Endothelial cell of umbilical vein (primary cell): ENCODE data around the gene TENT4A. TPM values are rescaled to one million over a fixed set of nuclear protein-coding genes. Genes with fewer than 3 reads are reported as not detected.

Experiments used
- BruUV-seq: library from RNA; stranded (reverse); fragments of 400-500 nt; replicated peaks from 2 replicates; lab custom pipeline; 2021; lab: Mats Ljungman, UMichigan
- CTCF ChIA-PET: fragments of 300-600, 350-600 bp; sonication (Branson Sonifier 250); formaldehyde crosslinking; loops from one replicate; lab custom pipeline; 2021; ENCODE audit warnings: antibody characterized with exemption, inconsistent platforms; lab: Charles Lee
- POLR2A ChIA-PET: fragments of 300-600, 350-600 bp; sonication (Branson Sonifier 250); formaldehyde crosslinking; loops from one replicate; lab custom pipeline; 2021; ENCODE audit warnings: antibody characterized with exemption, inconsistent platforms; lab: Charles Lee
- DNase-seq: peaks from one replicate; pipeline ENCODE4 v3.0.0-alpha.2; 2011; ENCODE audit warnings: low read depth, low spot score
- FAIRE-seq: peaks from 2 replicates; lab custom pipeline; 2011; peaks lifted over from hg19 to GRCh38; lab: Jason Lieb, UNC
- H2AFZ ChIP-seq: 2 replicates; pipeline ENCODE4 v1.6.0; 2012; ENCODE audit warnings: low read depth, low read length, control low read depth, inconsistent platforms
- H3K27ac ChIP-seq: 2 replicates; pipeline ENCODE4 v1.5.1; 2011; ENCODE audit warnings: low read depth, mild to moderate bottlenecking, control low read depth, low read length, moderate library complexity; ENCODE audit not compliant: insufficient read depth
- H3K27me3 ChIP-seq, 2 experiments: 2 replicates each; pipeline versions ENCODE4 v1.6.0 to v1.6.1; 2011; ENCODE audit warnings: low read length in 2 of 2, mixed read lengths in 1 of 2; ENCODE audit not compliant: control insufficient read depth in 2 of 2, insufficient read depth in 2 of 2
- H3K36me3 ChIP-seq, 2 experiments: 2 replicates in 1 of 2; 3 replicates in 1 of 2; pipeline ENCODE4 v1.5.1; 2011; ENCODE audit warnings: low read length in 2 of 2, mild to moderate bottlenecking in 1 of 2, moderate library complexity in 1 of 2; ENCODE audit not compliant: control insufficient read depth in 2 of 2, insufficient read depth in 2 of 2; ENCODE audit errors: extremely low read depth in 1 of 2
- H3K4me1 ChIP-seq: 3 replicates; pipeline ENCODE4 v1.5.1; 2011; ENCODE audit warnings: mild to moderate bottlenecking, low read length; ENCODE audit not compliant: control insufficient read depth, insufficient read depth; ENCODE audit errors: extremely low read depth
- H3K4me2 ChIP-seq: 2 replicates; pipeline ENCODE4 v1.6.1; 2011; ENCODE audit warnings: low read length, control low read depth, mixed read lengths; ENCODE audit not compliant: insufficient read depth
- H3K4me3 ChIP-seq, 3 experiments: fragments of 200-600 bp in 1 of 3; sonication (generic), shearing (Covaris generic) in 1 of 3; replicated peaks in 1 of 3; 2 replicates each; pipeline ENCODE4 v1.5.1; 2011 to 2016; ENCODE audit warnings: control low read depth in 3 of 3, low read length in 3 of 3, mild to moderate bottlenecking in 2 of 3, inconsistent platforms in 1 of 3, low read depth in 1 of 3, moderate library complexity in 1 of 3; ENCODE audit not compliant: insufficient read depth in 1 of 3
- H3K79me2 ChIP-seq: 2 replicates; pipeline ENCODE4 v1.6.0; 2012; ENCODE audit warnings: low read length, inconsistent platforms; ENCODE audit not compliant: control insufficient read depth, insufficient read depth
- H3K9ac ChIP-seq: replicated peaks from 2 replicates; pipeline ENCODE3; 2011; ENCODE audit warnings: low read length, control low read depth; ENCODE audit not compliant: insufficient read depth; ENCODE audit errors: extremely low read depth
- H3K9me1 ChIP-seq: replicated peaks from 3 replicates; pipeline ENCODE4 v1.6.0; 2011; ENCODE audit warnings: mild to moderate bottlenecking, low read length; ENCODE audit not compliant: control insufficient read depth, insufficient read depth; ENCODE audit errors: extremely low read depth
- H3K9me3 ChIP-seq: replicated peaks from 2 replicates; pipeline ENCODE4 v1.5.1; 2012; ENCODE audit warnings: low read length, inconsistent platforms; ENCODE audit not compliant: control insufficient read depth, insufficient read depth
- H4K20me1 ChIP-seq: replicated peaks from 2 replicates; pipeline ENCODE3; 2011; ENCODE audit warnings: mild to moderate bottlenecking, low read length; ENCODE audit not compliant: control insufficient read depth, insufficient read depth; ENCODE audit errors: extremely low read depth
- EZH2 ChIP-seq: IDR thresholded peaks from 2 replicates; pipeline ENCODE4 v1.6.1; 2012; ENCODE audit warnings: borderline replicate concordance, low read depth, mild to moderate bottlenecking, moderate library complexity, low read length, inconsistent platforms; ENCODE audit not compliant: severe bottlenecking
- FOS ChIP-seq: IDR thresholded peaks from 2 replicates; pipeline ENCODE4 v1.6.1; 2011; ENCODE audit warnings: mild to moderate bottlenecking, low read length, moderate library complexity, borderline replicate concordance; ENCODE audit not compliant: insufficient read depth
- GATA2 ChIP-seq: IDR thresholded peaks from 2 replicates; pipeline ENCODE4 v1.7.0; 2011; ENCODE audit warnings: low read depth, mild to moderate bottlenecking, moderate library complexity, mixed read lengths, low read length; ENCODE audit not compliant: insufficient read length, insufficient read depth
- JUN ChIP-seq: IDR thresholded peaks from 2 replicates; pipeline ENCODE4 v1.6.1; 2011; ENCODE audit warnings: borderline replicate concordance, low read depth; ENCODE audit not compliant: insufficient read length, insufficient read depth
- MYC ChIP-seq: IDR thresholded peaks from one replicate; pipeline ENCODE4 v1.6.1; 2011; ENCODE audit warnings: mild to moderate bottlenecking, low read depth, low read length
- POLR2A ChIP-seq: IDR thresholded peaks from 2 replicates; pipeline ENCODE4 v1.6.1; 2012; ENCODE audit warnings: low read depth, mild to moderate bottlenecking, control low read depth, low read length
- POLR2AphosphoS5 ChIP-seq: IDR thresholded peaks from 2 replicates; pipeline ENCODE4 v1.6.1; 2012; ENCODE audit warnings: low read depth, mild to moderate bottlenecking, control low read depth, low read length, moderate library complexity; ENCODE audit not compliant: insufficient read depth
- dilution Hi-C: fragments of 300-500 bp; cut with MboI; formaldehyde crosslinking; loops from one replicate; pipeline ENCODE4 v1.15.0; 2019; ENCODE audit warnings: low sequenced_read_pairs; ENCODE audit not compliant: extremely low pct_ligation_motif_present
- intact Hi-C: fragments of 100-400 bp; cut with micrococcal nuclease; formaldehyde crosslinking; loops from one replicate; pipeline ENCODE4 v1.10.0; 2022
- polyA plus RNA-seq, 4 experiments: library from polyadenylated mRNA; depleted of rRNA in 3 of 4; stranded (reverse) in 3 of 4; unstranded in 1 of 4; fragments of >200 nt; gene quantifications; 2 replicates each; pipeline versions ENCODE4 v1.2.1 to v1.2.3, GENCODE V29; 2011 to 2012; ENCODE audit warnings: missing spikeins in 1 of 4
- total RNA-seq: library from RNA; stranded (reverse); gene quantifications from 2 replicates; pipeline ENCODE4 v1.2.3, GENCODE V29; 2021
- TF ChIP-seq, protein P1 (sequence below): IDR thresholded peaks from 2 replicates; pipeline ENCODE4 v1.6.1; 2011; ENCODE audit not compliant: insufficient read depth, insufficient read length
- TF ChIP-seq, protein P2 (sequence below), 2 donors: IDR thresholded peaks; 1 replicate in 1 of 2; 2 replicates in 1 of 2; pipeline ENCODE4 v1.5.1; 2011; ENCODE audit warnings: low read length in 2 of 2, mild to moderate bottlenecking in 2 of 2, moderate library complexity in 2 of 2, control low read depth in 1 of 2, inconsistent platforms in 1 of 2, low read depth in 1 of 2; ENCODE audit not compliant: insufficient read depth in 1 of 2; ENCODE audit errors: extremely low read depth in 1 of 2

Gene TENT4A
- total and polyA plus RNA-seq, 2 donors (not counting 3 experiments of a cell fraction or from before 2014, with no cell fraction given), result 10.2 to 35.4 TPM

DNA sequence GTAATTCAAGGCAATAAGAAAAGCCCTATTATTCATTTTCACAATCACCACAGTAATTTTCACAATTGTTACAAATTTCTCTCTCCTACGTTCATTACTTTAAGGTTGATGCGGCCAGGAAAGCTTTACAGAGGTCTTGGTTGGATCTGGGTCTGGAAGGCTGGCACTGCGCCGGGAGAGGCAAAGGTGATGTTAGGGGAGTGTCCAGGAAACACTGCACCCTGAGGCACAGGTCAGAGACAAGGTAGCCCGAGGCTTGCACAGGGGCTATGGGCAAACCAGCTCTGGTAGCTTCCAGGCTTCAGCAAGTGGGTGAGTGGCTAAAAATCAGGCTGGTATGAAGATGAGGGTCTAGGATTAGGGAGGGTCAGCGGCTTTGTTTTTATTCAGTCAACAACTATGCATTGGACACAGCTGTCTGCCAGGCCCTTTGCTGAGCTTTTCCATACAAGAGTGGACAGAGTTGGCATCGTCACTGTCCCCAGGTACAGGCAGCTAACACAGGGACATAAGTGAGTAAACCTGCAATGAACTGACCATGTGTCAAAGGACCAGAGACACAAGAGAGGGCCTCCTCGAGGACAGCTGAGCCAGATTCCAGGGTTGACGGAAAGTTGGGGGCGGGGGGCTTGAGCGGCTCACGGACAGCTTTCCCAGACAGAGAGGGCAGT, 12.4 kb upstream of the TENT4A start:
- Histone ChIP-seq H4K20me1 (no peaks in the 10 kb centered on the region), H3K9me1 (no peaks in the 10 kb centered on the region), H3K4me1 (no peaks in the 10 kb centered on the region), H3K27ac (no peak overlapping the region), H3K4me2 (no peak overlapping the region), H3K9ac (no peak overlapping the region), H3K79me2 (no peaks in the 10 kb centered on the region), H2AFZ (no peak overlapping the region), H3K4me3 (no peak overlapping the region), H3K9me3 (no peaks in the 10 kb centered on the region), H3K27me3 (peaks cover 3 to 23% of the 10 kb centered on the region in 2 experiments), H3K36me3 (no peaks in the 10 kb centered on the region)
- no peak for TF ChIP-seq EZH2
- TF ChIP-seq JUN, result no peak
- no peak for TF ChIP-seq MYC
- TF ChIP-seq FOS, result no peak
- TF ChIP-seq GATA2, result no peak
- no peak for TF ChIP-seq POLR2AphosphoS5
- TF ChIP-seq, protein P1, sequence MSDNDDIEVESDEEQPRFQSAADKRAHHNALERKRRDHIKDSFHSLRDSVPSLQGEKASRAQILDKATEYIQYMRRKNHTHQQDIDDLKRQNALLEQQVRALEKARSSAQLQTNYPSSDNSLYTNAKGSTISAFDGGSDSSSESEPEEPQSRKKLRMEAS, result no peak
- TF ChIP-seq POLR2A, result no peak
- TF ChIP-seq, protein P2, sequence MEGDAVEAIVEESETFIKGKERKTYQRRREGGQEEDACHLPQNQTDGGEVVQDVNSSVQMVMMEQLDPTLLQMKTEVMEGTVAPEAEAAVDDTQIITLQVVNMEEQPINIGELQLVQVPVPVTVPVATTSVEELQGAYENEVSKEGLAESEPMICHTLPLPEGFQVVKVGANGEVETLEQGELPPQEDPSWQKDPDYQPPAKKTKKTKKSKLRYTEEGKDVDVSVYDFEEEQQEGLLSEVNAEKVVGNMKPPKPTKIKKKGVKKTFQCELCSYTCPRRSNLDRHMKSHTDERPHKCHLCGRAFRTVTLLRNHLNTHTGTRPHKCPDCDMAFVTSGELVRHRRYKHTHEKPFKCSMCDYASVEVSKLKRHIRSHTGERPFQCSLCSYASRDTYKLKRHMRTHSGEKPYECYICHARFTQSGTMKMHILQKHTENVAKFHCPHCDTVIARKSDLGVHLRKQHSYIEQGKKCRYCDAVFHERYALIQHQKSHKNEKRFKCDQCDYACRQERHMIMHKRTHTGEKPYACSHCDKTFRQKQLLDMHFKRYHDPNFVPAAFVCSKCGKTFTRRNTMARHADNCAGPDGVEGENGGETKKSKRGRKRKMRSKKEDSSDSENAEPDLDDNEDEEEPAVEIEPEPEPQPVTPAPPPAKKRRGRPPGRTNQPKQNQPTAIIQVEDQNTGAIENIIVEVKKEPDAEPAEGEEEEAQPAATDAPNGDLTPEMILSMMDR (IDR thresholded peaks at IDR 0.05; ENCODE audit: extremely low read depth in 1 of 2, insufficient read depth in 1 of 2, low read depth in 1 of 2, low read length in 2 of 2), result no peak
- intact Hi-C loops (no loop called here), dilution Hi-C loops (no loop called here)
- CTCF ChIA-PET, result no interaction called here
- FAIRE-seq (no peak), DNase-seq (no peak)
- POLR2A ChIA-PET, result no interaction called here
- no TSS peak for BruUV-seq
